NT2/D1 (cell line): ENCODE results near the gene GLB1L.
"Not testable (repeated sequence)": the region's sequence is repeated elsewhere in the genome, so short reads cannot be mapped to it uniquely, and the experiment has no call there.

Source experiments
- DNase-seq: peaks from one replicate; pipeline ENCODE4 v3.0.0-alpha.2; 2011; ENCODE audit warnings: low read depth, low spot score
- H3K27me3 ChIP-seq: 2 replicates; pipeline ENCODE4 v1.6.0; 2011; ENCODE audit warnings: mild to moderate bottlenecking; ENCODE audit not compliant: insufficient read length, insufficient read depth
- H3K36me3 ChIP-seq: 2 replicates; pipeline ENCODE4 v1.6.1; 2011; ENCODE audit warnings: mild to moderate bottlenecking, low read length, mixed read lengths; ENCODE audit not compliant: insufficient read depth, insufficient read length
- H3K4me1 ChIP-seq: 2 replicates; pipeline ENCODE4 v1.5.1; 2011; ENCODE audit not compliant: insufficient read depth, insufficient read length
- H3K4me3 ChIP-seq: 2 replicates; pipeline ENCODE4 v1.5.1; 2011; ENCODE audit warnings: low read depth; ENCODE audit not compliant: insufficient read length
- H3K9ac ChIP-seq: 2 replicates; pipeline ENCODE4 v1.6.0; 2011; ENCODE audit warnings: low read depth; ENCODE audit not compliant: insufficient read length
- H3K9me3 ChIP-seq: 2 replicates; pipeline ENCODE4 v1.5.1; 2011; ENCODE audit warnings: mild to moderate bottlenecking, low read length; ENCODE audit not compliant: insufficient read depth
- SUZ12 ChIP-seq: IDR thresholded peaks from 2 replicates; pipeline ENCODE4 v1.6.1; 2011; ENCODE audit not compliant: insufficient read length, insufficient read depth; ENCODE audit errors: extremely low read depth
- YY1 ChIP-seq: IDR thresholded peaks from 2 replicates; pipeline ENCODE4 v1.6.1; 2011; ENCODE audit not compliant: insufficient read length, insufficient read depth
- ZNF274 ChIP-seq: IDR thresholded peaks from 2 replicates; pipeline ENCODE4 v1.6.1; 2011; ENCODE audit warnings: mild to moderate bottlenecking, low read depth, low read length

The GLB1L gene

GRCh38 chr2:219206328-219207133 lies 38.7 kb downstream of the GLB1L start, which contains the start of gene ZFAND2B:
ZFAND2B (plus strand) TSS chr2:219206782; CDS start chr2:219206988, 206 bp downstream.
- Histone ChIP-seq H3K9ac (peak within 1 kb of the TSS; percentile 91), H3K36me3 (peaks cover 38% of the 10 kb centered on the region), H3K27me3 (no peaks in the 10 kb centered on the region), H3K9me3 (0 out of 2 replicates have a peak, but pooled peaks cover 10% of the 10 kb centered on the region), H3K4me1 (peaks cover 3% of the 10 kb centered on the region), H3K4me3 (peak within 1 kb of the TSS; percentile 68)
- DNase-seq = peak; percentile 93
- TF ChIP-seq ZNF274 = no peak
- TF ChIP-seq SUZ12 = no peak
- TF ChIP-seq YY1 = no peak

- H3K36me3 ChIP-seq = peaks cover 33% of the 10 kb centered on the region
- peak overlapping the region; percentile 91 for H3K9ac ChIP-seq
- no peak for DNase-seq
- H3K4me3 ChIP-seq = peak overlapping the region; percentile 68
- no peaks in the 10 kb centered on the region for H3K27me3 ChIP-seq
- peaks cover 15% of the 10 kb centered on the region; the same call in 1 of the 2 replicates for H3K9me3 ChIP-seq
- peaks cover 3% of the 10 kb centered on the region for H3K4me1 ChIP-seq
- TF ChIP-seq YY1 = no peak
- TF ChIP-seq SUZ12 = no peak
- no peak for TF ChIP-seq ZNF274
Measured at GRCh38 chr2:219205981-219206327, 39.3 kb downstream of the GLB1L start.

GRCh38 chr2:219205165-219205538 lies 40.1 kb downstream of the GLB1L start:
- Histone ChIP-seq H3K9ac (no peak overlapping the region), H3K4me3 (no peak overlapping the region), H3K27me3 (no peaks in the 10 kb centered on the region), H3K9me3 (peaks cover 15% of the 10 kb centered on the region; the same call in 1 of the 2 replicates), H3K36me3 (peaks cover 25% of the 10 kb centered on the region), H3K4me1 (peaks cover 3% of the 10 kb centered on the region)
- DNase-seq = no peak
- TF ChIP-seq YY1 = no peak
- no peak for TF ChIP-seq ZNF274
- no peak for TF ChIP-seq SUZ12

GRCh38 chr2:219204425-219205164 lies 40.6 kb downstream of the GLB1L start:
- Histone ChIP-seq H3K9me3 (peaks cover 15% of the 10 kb centered on the region; the same call in 1 of the 2 replicates), H3K27me3 (no peaks in the 10 kb centered on the region)

GRCh38 chr2:219201331-219201730 lies 43.9 kb downstream of the GLB1L start:
- H3K4me3 ChIP-seq, H3K9ac ChIP-seq, H3K36me3 ChIP-seq, H3K27me3 ChIP-seq, DNase-seq, H3K4me1 ChIP-seq: not testable (repeated sequence)
- peaks cover 15% of the 10 kb centered on the region; the same call in 1 of the 2 replicates for H3K9me3 ChIP-seq

More at GRCh38 chr2:219204425-219205164, 40.6 kb downstream of the GLB1L start:
- H3K4me3 ChIP-seq = no peak overlapping the region
- peaks cover 3% of the 10 kb centered on the region for H3K4me1 ChIP-seq
- DNase-seq = no peak
- H3K36me3 ChIP-seq = peaks cover 20% of the 10 kb centered on the region
- H3K9ac ChIP-seq = no peak overlapping the region
- TF ChIP-seq SUZ12 = no peak
- no peak for TF ChIP-seq YY1

- H3K9ac ChIP-seq, H3K27me3 ChIP-seq, DNase-seq, H3K4me3 ChIP-seq, H3K36me3 ChIP-seq, H3K4me1 ChIP-seq: not testable (repeated sequence)
- peaks cover 15% of the 10 kb centered on the region; the same call in 1 of the 2 replicates for H3K9me3 ChIP-seq
Measured at GRCh38 chr2:219200502-219201326, 44.5 kb downstream of the GLB1L start.
